SK-N-SH treated with all-trans-retinoic acid at 6 μM for 48 hours (cell line): ENCODE measurements around the gene PIK3R6.

Source experiments
- ATAC-seq: fragments of 200-7000 bp; cut with Tn5 transposase; 3 replicates; pipeline ENCODE4 v1.9.1; 2020; ENCODE audit warnings: mild to moderate bottlenecking, moderate library complexity
- ARNTL ChIP-seq: fragments of 450-650 bp; formaldehyde crosslinking; IDR thresholded peaks from 2 replicates; pipeline ENCODE4 v1.5.0; 2020; ENCODE audit warnings: low read depth, mild to moderate bottlenecking, moderate library complexity, borderline replicate concordance
- CSDC2 ChIP-seq: fragments of 250-450 bp; sonication (Bioruptor Pico); IDR thresholded peaks from 2 replicates; pipeline ENCODE4 v1.5.0; 2020; ENCODE audit warnings: mild to moderate bottlenecking, moderate library complexity
- ESRRG ChIP-seq: fragments of 250-450 bp; sonication (Bioruptor Pico); IDR thresholded peaks from 2 replicates; pipeline ENCODE4 v1.6.1; 2021; ENCODE audit warnings: mild to moderate bottlenecking
- GLIS3 ChIP-seq: fragments of 250-450 bp; sonication (Bioruptor Pico); IDR thresholded peaks from 2 replicates; pipeline ENCODE4 v1.5.0; 2020; ENCODE audit warnings: mild to moderate bottlenecking, moderate library complexity
- ISL1 ChIP-seq: fragments of 250-450 bp; sonication (Bioruptor Pico); IDR thresholded peaks from 2 replicates; pipeline ENCODE4 v2.1.2; 2022; ENCODE audit warnings: mild to moderate bottlenecking, moderate library complexity
- OSR1 ChIP-seq: fragments of 250-450 bp; sonication (Bioruptor Pico); IDR thresholded peaks from 2 replicates; pipeline ENCODE4 v1.8.0; 2022; ENCODE audit warnings: moderate library complexity, mild to moderate bottlenecking, inconsistent platforms
- PPARA ChIP-seq: fragments of 250-450 bp; sonication (Bioruptor Pico); IDR thresholded peaks from 2 replicates; pipeline ENCODE4 v1.5.0; 2020; ENCODE audit warnings: mild to moderate bottlenecking, borderline replicate concordance
- RARB ChIP-seq: fragments of 250-450 bp; sonication (Bioruptor Pico); IDR thresholded peaks from 2 replicates; pipeline ENCODE4 v1.8.0; 2021; ENCODE audit warnings: mild to moderate bottlenecking, moderate library complexity
- SNAI2 ChIP-seq: fragments of 250-450 bp; sonication (Bioruptor Pico); IDR thresholded peaks from 2 replicates; pipeline ENCODE4 v1.5.0; 2020; ENCODE audit warnings: mild to moderate bottlenecking, moderate library complexity
- TOX ChIP-seq: fragments of 250-450 bp; sonication (Bioruptor Pico); IDR thresholded peaks from 2 replicates; pipeline ENCODE4 v1.8.0; 2021; ENCODE audit warnings: mild to moderate bottlenecking, moderate library complexity, borderline replicate concordance
- ZC3H10 ChIP-seq: fragments of 250-450 bp; sonication (Bioruptor Pico); IDR thresholded peaks from 2 replicates; pipeline ENCODE4 v1.5.1; 2021; ENCODE audit warnings: mild to moderate bottlenecking, moderate library complexity
- ZFP3 ChIP-seq: fragments of 250-450 bp; sonication (Bioruptor Pico); IDR thresholded peaks from 2 replicates; pipeline ENCODE4 v1.5.0; 2020; ENCODE audit warnings: mild to moderate bottlenecking, moderate library complexity
- ZFP30 ChIP-seq: fragments of 450-650 bp; formaldehyde crosslinking; IDR thresholded peaks from 2 replicates; pipeline ENCODE4 v1.5.0; 2022; ENCODE audit warnings: mild to moderate bottlenecking, moderate library complexity
- ZNF565 ChIP-seq: fragments of 450-650 bp; formaldehyde crosslinking; conservative IDR thresholded peaks from 2 replicates; pipeline ENCODE4 v1.5.0; 2020; ENCODE audit warnings: low read depth, mild to moderate bottlenecking, moderate library complexity
- ZNF70 ChIP-seq: fragments of 450-650 bp; formaldehyde crosslinking; IDR thresholded peaks from 2 replicates; pipeline ENCODE4 v1.5.0; 2020; ENCODE audit warnings: mild to moderate bottlenecking, moderate library complexity
- ZNF8 ChIP-seq: fragments of 450-650 bp; formaldehyde crosslinking; IDR thresholded peaks from 2 replicates; pipeline ENCODE4 v1.5.0; 2020; ENCODE audit warnings: mild to moderate bottlenecking, moderate library complexity
- TF ChIP-seq, protein P1 (sequence below): fragments of 250-450 bp; sonication (Bioruptor Pico); IDR thresholded peaks from 2 replicates; pipeline ENCODE4 v1.8.0; 2020; ENCODE audit warnings: mild to moderate bottlenecking, moderate library complexity, borderline replicate concordance
- TF ChIP-seq, protein P2 (sequence below): fragments of 250-450 bp; sonication (Bioruptor Pico); IDR thresholded peaks from 2 replicates; pipeline ENCODE4 v1.5.0; 2020; ENCODE audit warnings: mild to moderate bottlenecking, moderate library complexity
- TF ChIP-seq, protein P3 (sequence below): fragments of 250-450 bp; sonication (Bioruptor Pico); IDR thresholded peaks from 2 replicates; pipeline ENCODE4 v1.5.1; 2020; ENCODE audit warnings: low read depth, mild to moderate bottlenecking, moderate library complexity

The PIK3R6 gene

DNA sequence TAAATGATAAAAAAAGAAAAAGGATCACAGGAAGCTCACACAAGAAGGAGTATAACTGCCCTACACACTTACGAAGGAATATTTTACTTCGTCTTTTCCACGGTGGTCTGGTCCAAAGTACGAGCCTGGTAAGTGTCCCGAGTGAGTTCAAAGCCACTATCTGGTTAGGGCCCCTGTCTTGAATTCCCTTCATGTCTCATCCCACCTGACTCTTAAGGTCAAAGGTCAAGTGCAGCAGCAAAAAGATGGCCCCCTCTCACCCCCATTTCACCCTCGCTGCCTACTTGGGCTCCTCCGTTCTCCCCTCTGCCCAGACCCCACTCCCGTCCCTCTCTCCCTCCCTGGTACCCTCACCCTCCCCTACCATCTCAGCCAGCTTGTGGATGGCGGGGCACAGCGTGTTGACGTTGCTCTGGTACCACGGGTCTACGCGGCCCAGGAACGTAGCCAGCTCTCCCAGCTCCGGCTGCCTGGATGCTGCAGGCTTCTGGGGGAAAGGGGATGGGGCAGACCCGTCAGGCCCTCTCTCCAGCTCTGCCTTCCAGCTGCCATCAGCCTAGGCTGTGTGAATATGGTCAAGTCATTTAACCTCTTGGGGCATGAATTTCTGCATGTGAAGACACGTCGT lies 40.6 kb downstream of the PIK3R6 start:
- ATAC-seq, result no peak
- no peak for TF ChIP-seq GLIS3

DNA sequence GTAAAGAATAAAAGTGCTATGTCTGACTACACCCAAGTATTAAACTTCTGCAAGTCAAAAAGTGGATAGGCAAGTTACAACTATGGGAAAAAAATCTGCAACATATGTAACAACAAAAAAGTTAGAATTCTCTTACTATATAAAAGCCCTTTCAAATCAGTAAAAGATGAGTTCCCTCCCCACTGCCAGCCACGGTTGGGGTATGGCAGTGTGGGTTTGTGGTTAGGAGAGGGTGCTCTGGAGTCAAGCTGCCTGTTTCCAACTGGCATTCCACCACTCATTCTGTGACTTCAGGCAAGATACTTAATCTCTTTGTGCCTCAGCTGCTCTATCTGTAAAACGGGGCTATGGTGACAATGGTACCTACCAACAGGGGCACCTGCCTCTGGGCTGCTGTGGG lies 41.7 kb downstream of the PIK3R6 start:
- no peak for ATAC-seq
- no peak for TF ChIP-seq ZNF8 (CRISPR knock-in tag)
- TF ChIP-seq ZNF565 (CRISPR knock-in tag), result no peak
- no peak for TF ChIP-seq PPARA (CRISPR knock-in tag)
- no peak for TF ChIP-seq ZFP30 (CRISPR knock-in tag)
- no peak for TF ChIP-seq ARNTL (CRISPR knock-in tag)
- no peak for TF ChIP-seq TOX (CRISPR knock-in tag)
- TF ChIP-seq ZFP3 (CRISPR knock-in tag), result no peak
- TF ChIP-seq ISL1 (CRISPR knock-in tag), result no peak
- TF ChIP-seq, protein P1, sequence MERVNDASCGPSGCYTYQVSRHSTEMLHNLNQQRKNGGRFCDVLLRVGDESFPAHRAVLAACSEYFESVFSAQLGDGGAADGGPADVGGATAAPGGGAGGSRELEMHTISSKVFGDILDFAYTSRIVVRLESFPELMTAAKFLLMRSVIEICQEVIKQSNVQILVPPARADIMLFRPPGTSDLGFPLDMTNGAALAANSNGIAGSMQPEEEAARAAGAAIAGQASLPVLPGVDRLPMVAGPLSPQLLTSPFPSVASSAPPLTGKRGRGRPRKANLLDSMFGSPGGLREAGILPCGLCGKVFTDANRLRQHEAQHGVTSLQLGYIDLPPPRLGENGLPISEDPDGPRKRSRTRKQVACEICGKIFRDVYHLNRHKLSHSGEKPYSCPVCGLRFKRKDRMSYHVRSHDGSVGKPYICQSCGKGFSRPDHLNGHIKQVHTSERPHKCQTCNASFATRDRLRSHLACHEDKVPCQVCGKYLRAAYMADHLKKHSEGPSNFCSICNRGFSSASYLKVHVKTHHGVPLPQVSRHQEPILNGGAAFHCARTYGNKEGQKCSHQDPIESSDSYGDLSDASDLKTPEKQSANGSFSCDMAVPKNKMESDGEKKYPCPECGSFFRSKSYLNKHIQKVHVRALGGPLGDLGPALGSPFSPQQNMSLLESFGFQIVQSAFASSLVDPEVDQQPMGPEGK (CRISPR knock-in tag), result no peak
- TF ChIP-seq, all 23 proteins: peak for 0

DNA sequence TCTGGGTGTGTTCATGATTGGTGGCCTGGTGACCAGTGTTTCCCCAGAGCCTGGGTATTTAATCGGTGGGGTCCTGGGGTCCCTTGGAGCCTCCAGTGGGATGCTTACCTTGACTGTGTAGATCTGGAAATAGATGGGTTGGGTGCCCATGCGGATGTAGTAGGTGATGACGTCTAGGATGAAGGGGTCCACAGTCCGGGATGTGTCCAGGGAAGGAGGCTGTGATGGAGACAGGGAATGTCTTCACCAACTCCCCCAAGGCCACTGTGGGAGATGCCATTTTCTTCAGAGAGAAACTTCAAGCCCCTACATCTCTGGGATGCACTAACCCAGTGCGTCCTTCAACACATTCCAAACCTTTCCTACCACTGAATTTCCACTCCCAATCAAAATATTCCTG lies 44.2 kb downstream of the PIK3R6 start:
- TF ChIP-seq SNAI2 (CRISPR knock-in tag) (no peak), ZNF8 (CRISPR knock-in tag) (no peak)
- ATAC-seq, result no peak

DNA sequence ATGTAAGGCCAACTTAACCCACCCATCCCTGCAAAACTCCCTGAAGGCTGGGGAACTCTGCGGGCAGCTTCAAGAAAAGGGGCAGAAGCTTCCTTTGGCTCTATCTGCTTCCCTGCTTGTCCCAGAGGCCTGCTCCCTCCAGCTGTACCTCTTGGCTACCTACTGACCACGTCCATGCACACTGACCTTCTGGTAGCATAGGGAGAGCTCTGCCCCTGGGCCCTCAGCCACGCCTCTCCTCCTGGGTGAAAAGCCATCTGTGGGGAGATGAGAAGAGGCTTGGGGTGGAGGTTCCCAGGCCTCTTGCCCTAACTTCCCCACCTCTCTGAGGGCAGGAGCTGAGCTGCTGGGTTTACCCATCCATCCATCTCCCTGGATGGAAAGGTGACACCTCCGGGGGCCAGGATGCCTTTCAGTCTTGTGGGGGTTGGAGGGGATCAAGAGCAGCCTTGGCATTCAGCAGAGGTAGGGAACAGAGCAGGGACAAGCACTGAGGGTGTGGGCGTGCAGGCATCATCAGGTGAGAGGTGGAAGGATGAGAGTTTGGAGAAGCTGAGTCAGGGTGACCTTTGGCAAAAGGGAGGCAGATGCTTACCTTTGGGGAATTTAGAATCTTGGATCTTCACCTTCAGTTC lies 45.0 kb downstream of the PIK3R6 start:
- TF ChIP-seq RARB (CRISPR knock-in tag), result no peak
- TF ChIP-seq, protein P1 (CRISPR knock-in tag), result no peak
- TF ChIP-seq ZNF8 (CRISPR knock-in tag), result no peak
- TF ChIP-seq ESRRG (CRISPR knock-in tag), result no peak
- TF ChIP-seq, protein P2, sequence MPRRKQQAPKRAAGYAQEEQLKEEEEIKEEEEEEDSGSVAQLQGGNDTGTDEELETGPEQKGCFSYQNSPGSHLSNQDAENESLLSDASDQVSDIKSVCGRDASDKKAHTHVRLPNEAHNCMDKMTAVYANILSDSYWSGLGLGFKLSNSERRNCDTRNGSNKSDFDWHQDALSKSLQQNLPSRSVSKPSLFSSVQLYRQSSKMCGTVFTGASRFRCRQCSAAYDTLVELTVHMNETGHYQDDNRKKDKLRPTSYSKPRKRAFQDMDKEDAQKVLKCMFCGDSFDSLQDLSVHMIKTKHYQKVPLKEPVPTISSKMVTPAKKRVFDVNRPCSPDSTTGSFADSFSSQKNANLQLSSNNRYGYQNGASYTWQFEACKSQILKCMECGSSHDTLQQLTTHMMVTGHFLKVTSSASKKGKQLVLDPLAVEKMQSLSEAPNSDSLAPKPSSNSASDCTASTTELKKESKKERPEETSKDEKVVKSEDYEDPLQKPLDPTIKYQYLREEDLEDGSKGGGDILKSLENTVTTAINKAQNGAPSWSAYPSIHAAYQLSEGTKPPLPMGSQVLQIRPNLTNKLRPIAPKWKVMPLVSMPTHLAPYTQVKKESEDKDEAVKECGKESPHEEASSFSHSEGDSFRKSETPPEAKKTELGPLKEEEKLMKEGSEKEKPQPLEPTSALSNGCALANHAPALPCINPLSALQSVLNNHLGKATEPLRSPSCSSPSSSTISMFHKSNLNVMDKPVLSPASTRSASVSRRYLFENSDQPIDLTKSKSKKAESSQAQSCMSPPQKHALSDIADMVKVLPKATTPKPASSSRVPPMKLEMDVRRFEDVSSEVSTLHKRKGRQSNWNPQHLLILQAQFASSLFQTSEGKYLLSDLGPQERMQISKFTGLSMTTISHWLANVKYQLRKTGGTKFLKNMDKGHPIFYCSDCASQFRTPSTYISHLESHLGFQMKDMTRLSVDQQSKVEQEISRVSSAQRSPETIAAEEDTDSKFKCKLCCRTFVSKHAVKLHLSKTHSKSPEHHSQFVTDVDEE (CRISPR knock-in tag), result no peak
- TF ChIP-seq PPARA (CRISPR knock-in tag), result no peak
- no peak for TF ChIP-seq TOX (CRISPR knock-in tag)
- TF ChIP-seq, all 23 proteins: peak for 0
- no peak for ATAC-seq

DNA sequence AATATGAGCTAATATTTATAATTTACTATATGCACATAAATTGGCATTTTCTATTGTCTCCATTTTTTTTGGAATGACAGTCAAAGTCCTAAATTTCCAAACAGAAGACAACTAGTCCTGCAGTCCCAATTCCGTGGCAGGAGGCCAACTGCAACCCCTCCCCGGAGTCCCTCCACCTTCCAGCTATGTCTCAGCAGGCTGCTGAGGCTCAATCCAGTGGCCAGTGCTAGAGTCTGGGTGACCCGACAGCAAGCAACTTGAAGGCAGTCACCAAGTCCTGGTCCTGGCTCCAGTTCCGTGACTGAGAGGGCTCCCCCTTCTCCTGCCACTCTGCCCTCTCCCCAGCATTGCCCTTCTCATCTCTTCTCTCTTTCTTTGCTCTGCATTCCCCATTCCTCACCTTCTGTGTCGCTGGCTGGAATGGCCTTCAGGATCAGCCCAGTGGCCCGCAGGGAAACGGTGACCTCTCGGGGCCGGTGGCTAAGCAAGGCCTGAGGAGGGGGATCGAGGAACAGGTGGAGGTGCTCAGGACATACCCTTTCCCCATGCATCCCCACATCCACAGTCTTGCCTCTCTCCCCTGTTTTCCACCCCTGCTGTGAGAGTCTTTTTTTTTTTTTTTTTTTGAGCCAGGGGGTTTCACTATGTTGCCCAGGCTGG lies 45.9 kb downstream of the PIK3R6 start:
- ATAC-seq, result no peak
- no peak for TF ChIP-seq RARB (CRISPR knock-in tag)
- no peak for TF ChIP-seq ZC3H10 (CRISPR knock-in tag)
- TF ChIP-seq ZNF70 (CRISPR knock-in tag), result no peak
- no peak for TF ChIP-seq ESRRG (CRISPR knock-in tag)
- no peak for TF ChIP-seq ZFP30 (CRISPR knock-in tag)
- TF ChIP-seq ZNF565 (CRISPR knock-in tag), result no peak
- TF ChIP-seq GLIS3, result no peak
- TF ChIP-seq TOX (CRISPR knock-in tag), result no peak
- no peak for TF ChIP-seq ARNTL (CRISPR knock-in tag)
- TF ChIP-seq, protein P2 (CRISPR knock-in tag), result no peak
- no peak for TF ChIP-seq OSR1 (CRISPR knock-in tag)
- TF ChIP-seq, protein P3, sequence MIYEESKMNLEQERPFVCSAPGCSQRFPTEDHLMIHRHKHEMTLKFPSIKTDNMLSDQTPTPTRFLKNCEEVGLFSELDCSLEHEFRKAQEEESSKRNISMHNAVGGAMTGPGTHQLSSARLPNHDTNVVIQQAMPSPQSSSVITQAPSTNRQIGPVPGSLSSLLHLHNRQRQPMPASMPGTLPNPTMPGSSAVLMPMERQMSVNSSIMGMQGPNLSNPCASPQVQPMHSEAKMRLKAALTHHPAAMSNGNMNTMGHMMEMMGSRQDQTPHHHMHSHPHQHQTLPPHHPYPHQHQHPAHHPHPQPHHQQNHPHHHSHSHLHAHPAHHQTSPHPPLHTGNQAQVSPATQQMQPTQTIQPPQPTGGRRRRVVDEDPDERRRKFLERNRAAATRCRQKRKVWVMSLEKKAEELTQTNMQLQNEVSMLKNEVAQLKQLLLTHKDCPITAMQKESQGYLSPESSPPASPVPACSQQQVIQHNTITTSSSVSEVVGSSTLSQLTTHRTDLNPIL (CRISPR knock-in tag), result no peak
- no peak for TF ChIP-seq CSDC2
- TF ChIP-seq ZNF8 (CRISPR knock-in tag), result no peak
